CD4-positive, alpha-beta T cell (primary cell): Measurements from ENCODE around the gene MS4A6A. TPM values are rescaled to one million over a fixed set of nuclear protein-coding genes. Genes with fewer than 3 reads are reported as not detected.
"Not testable (repeated sequence)": the region's sequence is repeated elsewhere in the genome, so short reads cannot be mapped to it uniquely, and the experiment has no call there.

Experiments
- ATAC-seq: fragments of 200-7000 bp; cut with Tn5 transposase; one replicate; pipeline ENCODE4 v1.10.0; 2022; ENCODE audit warnings: mild to moderate bottlenecking; ENCODE audit not compliant: poor library complexity
- CTCF ChIA-PET: fragments of 350-600 bp; sonication (Branson Sonifier 250); formaldehyde crosslinking; loops from one replicate; lab custom pipeline; 2021; ENCODE audit warnings: antibody characterized with exemption, inconsistent platforms; lab: Charles Lee
- POLR2A ChIA-PET: fragments of 350-600 bp; sonication (Branson Sonifier 250); formaldehyde crosslinking; loops from one replicate; lab custom pipeline; 2021; ENCODE audit warnings: antibody characterized with exemption, inconsistent platforms; lab: Charles Lee
- DNase-seq, 14 experiments: peaks; one replicate each; pipeline ENCODE4 v3.0.0-alpha.2; 2013 to 2020; ENCODE audit warnings: mixed read lengths in 2 of 14
- H3K27ac ChIP-seq, 2 donors: one replicate each; pipeline versions ENCODE4 v1.5.1 to v1.7.0; 2013; ENCODE audit warnings: low read length in 2 of 2, low read depth in 1 of 2, mild to moderate bottlenecking in 1 of 2
- H3K27me3 ChIP-seq, 2 experiments: 1 replicate in 1 of 2; 2 replicates in 1 of 2; pipeline versions ENCODE4 v1.6.1 to v1.7.0; 2013; ENCODE audit warnings: low read length in 2 of 2, control low read depth in 1 of 2, mild to moderate bottlenecking in 1 of 2, moderate library complexity in 1 of 2; ENCODE audit not compliant: insufficient read depth in 2 of 2, control insufficient read depth in 1 of 2
- H3K36me3 ChIP-seq: one replicate; pipeline ENCODE4 v1.6.1; 2013; ENCODE audit warnings: low read length, control low read depth; ENCODE audit not compliant: insufficient read depth
- H3K4me1 ChIP-seq: one replicate; pipeline ENCODE4 v1.6.1; 2013; ENCODE audit warnings: low read length, control low read depth; ENCODE audit not compliant: insufficient read depth
- H3K4me3 ChIP-seq: one replicate; pipeline ENCODE4 v1.5.1; 2013; ENCODE audit warnings: mild to moderate bottlenecking, low read length, moderate library complexity
- H3K9me3 ChIP-seq, 2 experiments: 1 replicate in 1 of 2; 2 replicates in 1 of 2; pipeline versions ENCODE4 v1.6.1 to v1.7.0; 2013; ENCODE audit warnings: low read length in 2 of 2, mild to moderate bottlenecking in 2 of 2, control low read depth in 1 of 2, moderate library complexity in 1 of 2; ENCODE audit not compliant: control insufficient read depth in 1 of 2, insufficient read depth in 1 of 2
- H3K27ac Mint-ChIP-seq: one replicate; pipeline ENCODE4 v1.8.0; 2020; ENCODE audit warnings: mixed read lengths
- H3K27me3 Mint-ChIP-seq: one replicate; pipeline ENCODE4 v1.8.0; 2021; ENCODE audit warnings: mixed read lengths
- H3K36me3 Mint-ChIP-seq: one replicate; pipeline ENCODE4 v1.8.0; 2021; ENCODE audit warnings: low read depth, mixed read lengths
- H3K4me1 Mint-ChIP-seq: one replicate; pipeline ENCODE4 v1.8.0; 2021; ENCODE audit warnings: low read depth, mixed read lengths
- H3K4me3 Mint-ChIP-seq: one replicate; pipeline ENCODE4 v1.8.0; 2020; ENCODE audit warnings: mild to moderate bottlenecking, mixed read lengths
- H3K9me3 Mint-ChIP-seq: one replicate; pipeline ENCODE4 v1.8.0; 2020; ENCODE audit warnings: mixed read lengths
- CTCF ChIP-seq: fragments of 200-600 bp; IDR thresholded peaks from one replicate; pipeline ENCODE4 v1.8.0; 2022; ENCODE audit warnings: antibody characterized with exemption, mild to moderate bottlenecking
- intact Hi-C, 2 experiments: fragments of 100-400 bp; cut with DNase I in 1 of 2; cut with micrococcal nuclease in 1 of 2; formaldehyde crosslinking; loops; one replicate each; pipeline versions ENCODE4 v1.15.1 to v1.9.0; 2023 to 2025; cut with DNase I, micrococcal nuclease
- total RNA-seq, 174 experiments: library from RNA in 2 of 174; stranded (reverse) in 2 of 174; gene quantifications; one replicate each; pipeline ENCODE4 v1.2.3 and lab custom pipeline; 2021 to 2026

The MS4A6A gene
- total RNA-seq, 2 experiments from 2014 or later, result 3.3 TPM

GRCh38 chr11:60208146-60208895, 25.4 kb upstream of the MS4A6A start:
- Mint-ChIP-seq H3K36me3 (no peaks in the 10 kb centered on the region), H3K4me3 (no peak overlapping the region), H3K27ac (no peak overlapping the region), H3K4me1 (no peaks in the 10 kb centered on the region), H3K27me3 (peaks cover 15% of the 10 kb centered on the region), H3K9me3 (no peaks in the 10 kb centered on the region)
- CTCF ChIA-PET, result no interaction called here
- Histone ChIP-seq H3K4me1 (no peaks in the 10 kb centered on the region), H3K9me3 (no peaks in the 10 kb centered on the region), H3K27me3 (no peaks in the 10 kb centered on the region), H3K27ac (no peak overlapping the region), H3K36me3 (no peaks in the 10 kb centered on the region), H3K4me3 (no peak overlapping the region)
- DNase-seq (no peak), ATAC-seq (no peak)
- POLR2A ChIA-PET, result no interaction called here
- no peak for TF ChIP-seq CTCF
- intact Hi-C loops, result no loop called here

DNA sequence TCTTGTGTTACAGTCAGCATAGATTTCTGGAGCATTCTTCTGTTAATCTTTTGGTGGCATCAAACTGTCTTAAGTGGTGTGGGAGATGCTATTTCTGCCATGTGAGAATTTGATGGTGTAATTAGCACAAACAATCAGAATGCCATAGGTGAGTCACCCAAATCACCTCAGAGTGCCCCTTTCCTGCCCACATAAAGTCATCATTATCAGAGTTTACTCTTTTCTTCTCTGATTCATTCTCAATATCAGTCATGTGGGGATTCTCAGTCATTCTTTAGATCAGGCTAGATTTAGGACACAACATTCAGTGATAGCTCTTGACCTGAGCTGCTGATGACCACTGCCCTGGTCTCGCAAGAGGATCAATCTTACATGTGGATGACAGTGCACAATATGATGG, 23.7 kb upstream of the MS4A6A start:
- H3K4me3 ChIP-seq, result no peak overlapping the region
- Mint-ChIP-seq H3K36me3 (no peaks in the 10 kb centered on the region), H3K4me3 (no peak overlapping the region), H3K27ac (no peak overlapping the region), H3K4me1 (no peaks in the 10 kb centered on the region), H3K9me3 (no peaks in the 10 kb centered on the region), H3K27me3 (peaks cover 15% of the 10 kb centered on the region)
- intact Hi-C loops, result no loop called here
- peaks cover 1 to 5% of the 10 kb centered on the region in 2 experiments for H3K9me3 ChIP-seq
- DNase-seq (no peak), ATAC-seq (no peak)
- no peaks in the 10 kb centered on the region for H3K27me3 ChIP-seq
- TF ChIP-seq CTCF, result no peak
- CTCF ChIA-PET, result no interaction called here
- no peaks in the 10 kb centered on the region for H3K4me1 ChIP-seq
- POLR2A ChIA-PET, result no interaction called here
- H3K36me3 ChIP-seq, result no peaks in the 10 kb centered on the region
- no peak overlapping the region for H3K27ac ChIP-seq

GRCh38 chr11:60204922-60205321, 22.0 kb upstream of the MS4A6A start:
- Histone ChIP-seq H3K9me3 (peaks cover 4 to 5% of the 10 kb centered on the region in 2 experiments), H3K4me3 (no peak overlapping the region), H3K36me3 (no peaks in the 10 kb centered on the region), H3K27me3 (no peaks in the 10 kb centered on the region), H3K27ac (no peak overlapping the region), H3K4me1 (no peaks in the 10 kb centered on the region)
- ChIA-PET POLR2A (no interaction called here), CTCF (no interaction called here)
- H3K27me3 Mint-ChIP-seq, result peaks cover 11% of the 10 kb centered on the region
- no peak for TF ChIP-seq CTCF
- H3K36me3 Mint-ChIP-seq, result no peaks in the 10 kb centered on the region
- intact Hi-C loops, result no loop called here
- no peak for DNase-seq
- no peak for ATAC-seq
- no peak overlapping the region for H3K4me3 Mint-ChIP-seq
- no peaks in the 10 kb centered on the region for H3K9me3 Mint-ChIP-seq
- H3K4me1 Mint-ChIP-seq, result no peaks in the 10 kb centered on the region
- H3K27ac Mint-ChIP-seq, result no peak overlapping the region

DNA sequence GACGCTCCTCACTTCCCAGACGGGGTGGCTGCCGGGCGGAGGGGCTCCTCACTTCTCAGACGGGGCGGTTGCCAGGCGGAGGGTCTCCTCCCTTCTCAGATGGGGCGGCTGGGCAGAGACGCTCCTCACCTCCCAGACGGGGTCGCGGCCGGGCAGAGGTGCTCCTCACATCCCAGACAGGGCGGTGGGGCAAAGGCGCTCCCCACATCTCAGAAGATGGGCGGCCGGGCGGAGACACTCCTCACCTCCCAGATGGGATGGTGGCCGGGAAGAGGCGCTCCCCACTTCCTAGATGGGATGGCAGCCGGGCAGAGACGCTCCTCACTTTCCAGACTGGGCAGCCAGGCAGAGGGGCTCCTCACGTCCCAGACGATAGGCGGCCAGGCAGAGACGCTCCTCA, 18.5 kb upstream of the MS4A6A start:
- H3K27ac Mint-ChIP-seq, DNase-seq, H3K4me3 ChIP-seq, H3K36me3 Mint-ChIP-seq, CTCF ChIA-PET, H3K9me3 ChIP-seq, H3K27ac ChIP-seq, ATAC-seq, H3K4me3 Mint-ChIP-seq, H3K4me1 ChIP-seq, H3K27me3 ChIP-seq, H3K9me3 Mint-ChIP-seq, H3K4me1 Mint-ChIP-seq, H3K36me3 ChIP-seq, POLR2A ChIA-PET, intact Hi-C loops, H3K27me3 Mint-ChIP-seq: not testable (repeated sequence)
